Suprapubic skin (tissue), 4 donors: ENCODE results near the gene AMPD2.

Experiments used
- CTCF ChIP-seq, 2 donors: fragments of 200-600 bp in 1 of 2; fragments of 450-650 bp in 1 of 2; sonication (generic) in 1 of 2; IDR thresholded peaks; one replicate each; pipeline ENCODE4 v1.5.1; 2016 to 2019; ENCODE audit warnings: antibody characterized with exemption in 2 of 2, mild to moderate bottlenecking in 1 of 2, moderate library complexity in 1 of 2
- EP300 ChIP-seq: sonication (generic); formaldehyde crosslinking; IDR thresholded peaks from one replicate; pipeline ENCODE4 v1.6.1; 2017; ENCODE audit warnings: antibody characterized with exemption
- POLR2A ChIP-seq, 2 donors: fragments of 450-650 bp; IDR thresholded peaks; one replicate each; pipeline ENCODE4 v1.6.1; 2017; ENCODE audit warnings: antibody characterized with exemption in 2 of 2, mild to moderate bottlenecking in 2 of 2, moderate library complexity in 2 of 2
- POLR2AphosphoS5 ChIP-seq, 3 donors: sonication (generic); formaldehyde crosslinking; IDR thresholded peaks; one replicate each; pipeline ENCODE4 v1.6.1; 2017; ENCODE audit warnings: antibody characterized with exemption in 3 of 3

DNA sequence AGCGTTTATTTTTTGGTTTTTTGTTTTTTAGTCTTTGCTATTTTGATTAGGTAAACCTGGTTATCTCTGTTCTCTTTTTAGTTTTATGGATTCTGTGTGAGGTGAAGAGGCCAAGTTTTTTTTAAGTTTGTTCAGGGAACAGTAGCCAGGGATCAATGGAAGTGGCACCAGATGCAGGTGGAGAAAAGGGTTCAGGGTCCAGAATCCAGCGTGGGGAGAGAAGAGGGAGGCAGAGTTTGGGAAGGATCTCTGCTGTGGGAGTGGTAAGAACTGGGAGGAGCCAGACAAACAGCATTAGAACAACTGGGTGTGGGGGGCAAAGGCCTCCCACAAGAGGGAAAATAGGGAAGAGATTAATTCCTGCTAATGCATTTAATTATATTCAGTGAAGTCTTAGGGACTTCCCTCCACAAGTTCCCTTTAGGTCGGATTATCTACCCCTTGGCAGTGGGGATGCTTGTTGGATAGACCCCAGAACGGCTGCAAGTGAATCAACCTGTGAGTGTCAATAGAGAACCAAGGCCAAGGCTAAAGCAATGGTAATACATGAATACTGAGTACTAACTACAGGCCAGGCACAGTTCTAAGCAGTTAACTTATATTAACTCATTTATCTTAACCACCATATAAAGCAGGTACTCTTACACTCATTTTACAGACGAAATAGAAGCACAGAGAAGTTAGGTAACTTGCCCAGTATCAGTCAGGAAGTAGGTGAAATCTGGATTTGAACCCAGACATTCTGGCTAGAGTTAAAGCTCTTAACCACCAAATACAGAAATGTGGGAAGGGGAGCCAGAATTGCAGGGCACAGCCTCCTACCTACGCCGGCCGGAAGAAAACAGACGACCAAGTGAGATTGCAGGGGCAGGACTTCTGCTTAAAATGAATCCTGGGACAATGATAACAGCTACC, 719 bp upstream of the AMPD2 start:
- TF ChIP-seq POLR2AphosphoS5 (IDR thresholded peaks at IDR 0.05) (no peak), POLR2A (IDR thresholded peaks at IDR 0.05) (no peak), CTCF (IDR thresholded peaks at IDR 0.05) (no peak), EP300 (no peak)
